ENCODE data around the gene ZDHHC1.
"Not testable (repeated sequence)": the region's sequence is repeated elsewhere in the genome, so short reads cannot be mapped to it uniquely, and the experiment has no call there.

Gene ZDHHC1

DNA sequence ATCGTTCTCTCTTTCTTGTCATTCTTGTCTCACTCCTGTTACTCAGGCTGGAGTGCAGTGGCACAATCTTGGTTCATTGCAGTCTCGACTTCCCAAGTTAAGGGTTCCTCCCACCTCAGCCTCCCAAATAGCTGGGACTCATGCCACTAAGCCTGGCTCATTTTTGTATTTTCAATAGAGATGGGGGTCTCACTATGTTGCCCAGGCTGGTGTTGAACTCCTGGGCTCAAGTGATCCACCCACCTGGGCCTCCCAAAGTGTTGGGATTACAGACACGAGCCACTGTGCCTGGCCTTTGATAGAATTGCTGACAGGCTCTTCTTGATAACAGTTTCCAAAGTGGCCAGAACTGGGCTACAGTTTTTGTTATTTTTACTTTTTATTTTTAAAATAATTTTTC, 55.2 kb downstream of the ZDHHC1 start:
- DNase-seq (ENCODE audit: low spot score): no peak

DNA sequence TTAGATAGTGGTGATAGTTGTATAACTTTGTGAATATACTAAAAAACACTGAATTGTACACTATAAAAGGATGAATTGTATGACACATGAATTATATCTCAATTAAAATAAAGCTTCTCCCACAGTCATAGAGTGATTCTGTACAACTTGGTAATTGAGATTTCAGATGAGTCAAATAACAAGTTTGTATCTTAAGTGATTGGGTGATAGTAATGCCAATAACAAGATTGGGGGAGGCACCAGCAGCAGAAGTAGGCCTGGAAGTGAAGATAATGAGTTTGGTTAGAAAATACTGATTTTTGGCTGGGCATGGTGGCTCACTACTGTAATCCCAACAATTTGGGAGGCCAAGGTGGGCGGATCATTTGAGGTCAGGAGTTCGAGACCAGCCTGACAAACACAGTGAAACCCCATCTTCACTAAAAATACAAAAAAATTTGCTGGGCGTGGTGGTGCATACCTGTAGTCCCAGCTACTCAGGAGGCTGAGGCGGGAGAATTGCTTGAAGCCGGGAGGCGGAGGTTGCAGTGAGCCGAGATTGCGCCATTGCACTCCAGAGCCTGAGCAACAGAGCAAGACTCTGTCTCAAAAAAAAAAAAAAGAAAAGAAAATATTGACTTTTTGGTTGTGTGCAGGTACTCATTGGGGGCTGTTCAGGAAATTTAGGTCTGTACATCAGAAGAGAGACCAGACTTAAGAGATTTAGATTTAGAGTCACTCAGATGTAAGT, 56.6 kb downstream of the ZDHHC1 start:
- not testable (repeated sequence) for DNase-seq (ENCODE audit: low spot score)

DNA sequence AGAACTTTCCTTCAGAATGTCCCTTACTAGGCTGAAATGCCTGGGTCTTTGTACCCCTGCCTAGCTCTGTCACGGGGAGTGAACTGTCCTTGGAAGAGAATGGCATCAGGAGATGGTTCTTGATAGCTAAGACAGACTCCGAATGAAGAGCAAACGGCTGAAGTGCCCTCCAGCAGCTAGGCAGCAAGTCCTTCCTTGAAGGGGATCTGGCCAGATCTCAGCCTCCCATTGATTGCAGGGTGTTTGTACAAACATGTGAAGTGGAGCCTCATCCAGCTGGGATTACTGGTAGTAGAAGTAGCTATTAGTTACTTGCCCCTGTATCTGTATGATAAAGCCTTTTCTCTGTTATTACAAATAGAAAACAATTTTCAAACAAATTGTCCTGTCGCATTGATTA, 58.7 kb downstream of the ZDHHC1 start:
- DNase-seq (ENCODE audit: low spot score): no peak

DNA sequence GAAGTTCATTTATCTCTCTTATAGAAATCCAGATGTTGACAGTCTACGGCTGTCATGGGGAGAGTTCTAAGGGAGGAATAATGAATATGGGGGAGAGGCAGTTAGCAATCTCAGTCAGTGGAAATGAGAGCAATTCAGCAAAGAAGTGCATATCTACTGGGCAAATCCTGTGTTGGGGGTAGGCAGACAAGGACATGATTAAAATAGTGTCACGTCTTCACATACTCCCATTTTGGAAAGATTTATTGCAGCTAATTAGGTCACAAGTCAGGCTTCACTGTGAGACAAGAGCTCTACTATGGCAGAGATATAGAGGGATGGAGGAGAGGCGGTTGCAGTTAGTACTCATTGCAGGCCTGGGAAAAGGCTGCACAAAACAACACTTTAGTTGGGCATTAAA, 59.9 kb downstream of the ZDHHC1 start:
- no peak for DNase-seq (ENCODE audit: low spot score)

DNA sequence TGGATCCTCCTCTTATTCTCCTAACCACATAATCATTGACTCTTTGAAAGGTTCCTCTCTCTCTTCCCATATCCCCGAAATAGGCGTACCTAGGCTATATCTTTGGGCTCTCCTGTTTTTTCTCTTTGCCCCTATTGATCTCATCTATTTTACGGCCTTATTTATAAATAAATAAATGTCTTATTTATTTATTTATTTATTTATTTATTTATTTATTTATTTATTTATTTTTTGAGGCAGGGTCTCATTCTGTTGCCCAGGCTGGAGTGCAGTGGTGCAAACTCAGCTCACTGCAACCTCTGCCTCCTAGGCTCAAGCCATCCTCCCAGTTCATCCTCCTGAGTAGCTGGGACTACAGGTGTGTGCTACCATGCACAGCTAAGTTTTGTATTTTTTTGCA, 63.8 kb downstream of the ZDHHC1 start:
- not testable (repeated sequence) for DNase-seq (ENCODE audit: low spot score)

DNA sequence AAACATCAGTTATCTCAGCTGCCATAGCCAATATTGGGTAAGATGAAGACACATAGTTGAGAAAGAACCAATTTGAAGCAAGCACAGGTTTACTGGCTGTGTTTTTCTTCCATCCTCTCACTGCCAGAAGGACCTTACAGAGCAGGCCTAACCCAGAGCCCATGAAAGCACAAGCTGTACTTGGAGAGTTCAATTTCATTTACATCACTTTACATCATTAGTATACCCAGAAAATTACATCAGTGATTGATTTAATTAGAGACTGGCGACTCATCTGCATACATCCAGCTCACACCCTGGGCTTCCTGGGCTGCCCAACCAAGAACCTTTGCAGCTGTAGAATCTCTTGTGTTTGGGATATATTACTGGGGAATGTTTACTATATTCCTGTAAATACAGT, 66.0 kb downstream of the ZDHHC1 start:
- DNase-seq (ENCODE audit: low spot score): no peak

DNA sequence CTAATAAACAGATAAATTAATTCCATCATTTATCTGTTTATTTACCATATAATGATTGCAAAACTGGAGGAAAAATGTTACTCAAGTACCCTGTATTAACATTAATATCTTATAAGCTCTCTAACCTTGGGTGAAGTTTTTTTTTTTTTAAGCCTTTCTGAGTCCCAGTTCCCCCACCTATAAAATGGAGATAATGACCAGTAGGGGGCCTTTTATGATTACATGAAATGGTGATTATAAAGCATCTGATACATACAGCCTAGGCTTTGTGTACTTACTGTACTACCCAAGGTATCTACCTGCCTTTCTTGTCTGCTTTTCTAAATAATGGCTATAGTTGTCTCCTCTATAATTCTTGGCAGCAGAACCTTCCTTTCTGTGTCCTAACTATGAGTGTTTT, 67.1 kb downstream of the ZDHHC1 start:
- DNase-seq (ENCODE audit: low spot score): peak; percentile 62

DNA sequence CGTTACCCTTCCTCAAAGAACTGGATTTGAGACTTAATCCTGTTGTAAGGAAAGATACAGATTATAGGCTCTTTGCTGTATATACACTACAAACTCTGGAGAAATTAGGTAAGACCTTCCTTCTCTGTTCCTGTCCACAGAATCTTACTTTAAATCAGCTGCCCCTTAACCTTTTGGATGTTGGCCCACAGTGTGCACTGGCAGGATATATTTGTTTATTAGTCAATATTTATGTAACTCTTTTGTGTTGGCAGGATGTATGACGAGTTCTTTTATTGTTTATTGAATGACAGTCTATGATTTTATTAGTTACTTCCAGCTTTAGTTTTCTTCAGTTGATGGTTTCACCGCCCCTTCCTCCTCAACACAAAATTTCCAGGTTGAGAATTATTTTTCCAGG, 69.9 kb downstream of the ZDHHC1 start:
- DNase-seq (ENCODE audit: low spot score): no peak

DNA sequence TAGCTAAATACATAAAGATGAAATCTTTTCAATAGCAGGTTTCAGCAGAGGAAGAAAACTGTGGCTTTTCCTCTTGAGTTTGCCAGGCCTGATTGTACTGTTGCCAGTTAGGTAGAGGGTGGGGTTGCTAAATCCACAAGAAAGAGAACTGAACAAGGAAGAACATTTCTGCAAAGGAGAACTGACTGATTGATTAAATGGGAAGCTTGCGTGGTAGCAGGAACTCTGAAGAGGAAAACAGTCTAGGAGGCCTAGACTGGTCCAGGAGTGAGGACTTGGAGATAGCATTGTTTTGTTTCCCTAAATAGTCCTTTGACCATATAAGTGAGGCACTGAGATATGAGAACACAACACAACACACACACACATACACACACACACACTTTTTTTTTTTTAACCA, 70.9 kb downstream of the ZDHHC1 start:
- no peak for DNase-seq (ENCODE audit: low spot score)
